ENCODE data around the gene NRP2. TPM values are rescaled to one million over a fixed set of nuclear protein-coding genes. Genes with fewer than 3 reads are reported as not detected.

The NRP2 gene
- polyA plus RNA-seq, 4 donors = 59.5 to 70.4 (median 62.3) TPM

- DNase-seq (ENCODE audit: low read depth in 4 of 4, low spot score in 2 of 4) = no peak
Observed at GRCh38 chr2:205658572-205658971, 23.7 kb upstream of the NRP2 start.

GRCh38 chr2:205659922-205660321 lies 22.4 kb upstream of the NRP2 start:
- no peak for DNase-seq (ENCODE audit: low read depth in 4 of 4, low spot score in 2 of 4)

- DNase-seq (ENCODE audit: low read depth in 4 of 4, low spot score in 2 of 4) = no peak
Observed at GRCh38 chr2:205660521-205661124, 21.7 kb upstream of the NRP2 start.

- DNase-seq (ENCODE audit: low read depth in 4 of 4, low spot score in 2 of 4) = no peak
Observed at GRCh38 chr2:205661281-205661680, 21.0 kb upstream of the NRP2 start.

- no peak for DNase-seq (ENCODE audit: low read depth in 4 of 4, low spot score in 2 of 4)
Observed at GRCh38 chr2:205662206-205662965, 19.9 kb upstream of the NRP2 start.

GRCh38 chr2:205665791-205666190 lies 16.5 kb upstream of the NRP2 start:
- DNase-seq (ENCODE audit: low read depth in 4 of 4, low spot score in 2 of 4) = no peak

GRCh38 chr2:205670292-205670691 lies 12.0 kb upstream of the NRP2 start:
- no peak for DNase-seq (ENCODE audit: low read depth in 4 of 4, low spot score in 2 of 4)

GRCh38 chr2:205673312-205673711 lies 9.0 kb upstream of the NRP2 start:
- no peak for DNase-seq (ENCODE audit: low read depth in 4 of 4, low spot score in 2 of 4)

- peak in 1 of 4 donors; percentile 61 for DNase-seq (ENCODE audit: low read depth in 4 of 4, low spot score in 2 of 4)
Observed at GRCh38 chr2:205675861-205676516, 6.3 kb upstream of the NRP2 start.

- no peak for DNase-seq (ENCODE audit: low read depth in 4 of 4, low spot score in 2 of 4)
Observed at GRCh38 chr2:205678541-205679142, 3.7 kb upstream of the NRP2 start.

GRCh38 chr2:205679410-205680009 lies 2.8 kb upstream of the NRP2 start:
- no peak for DNase-seq (ENCODE audit: low read depth in 4 of 4, low spot score in 2 of 4)

- DNase-seq (ENCODE audit: low read depth in 4 of 4, low spot score in 2 of 4) = peak in 2 of 4 donors; percentile 73 to 84
Observed at GRCh38 chr2:205680067-205680466, 2.2 kb upstream of the NRP2 start.

- no peak for DNase-seq (ENCODE audit: low read depth in 4 of 4, low spot score in 2 of 4)
Observed at GRCh38 chr2:205680903-205681302, 1.4 kb upstream of the NRP2 start.

GRCh38 chr2:205681401-205682238 lies 681 bp upstream of the NRP2 start:
- no peak for DNase-seq (ENCODE audit: low read depth in 4 of 4, low spot score in 2 of 4)

GRCh38 chr2:205682971-205683501 lies 735 bp downstream of the NRP2 start:
- DNase-seq (ENCODE audit: low read depth in 4 of 4, low spot score in 2 of 4) = no peak

GRCh38 chr2:205683502-205684367 lies 1.4 kb downstream of the NRP2 start:
- DNase-seq (ENCODE audit: low read depth in 4 of 4, low spot score in 2 of 4) = no peak

- DNase-seq (ENCODE audit: low read depth in 4 of 4, low spot score in 2 of 4) = no peak
Observed at GRCh38 chr2:205684871-205685313, 2.6 kb downstream of the NRP2 start.

- no peak for DNase-seq (ENCODE audit: low read depth in 4 of 4, low spot score in 2 of 4)
Observed at GRCh38 chr2:205685314-205686055, 3.2 kb downstream of the NRP2 start.
